ENCODE results near the gene RNU11. TPM values are rescaled to one million over a fixed set of nuclear protein-coding genes. Genes with fewer than 3 reads are reported as not detected.

RNU11 gene
- not detected for polyA plus RNA-seq (ENCODE audit: low read depth in 6 of 6)

GRCh38 chr1:28648474-28649198 is at the start of gene RNU11:
Gene RNU11, plus strand, starts transcription at chr1:28648600.
- Mint-ChIP-seq H3K27ac (peak within 1 kb of the TSS; percentile 99 to 100 (median 100)), H3K36me3 (no peaks in the 10 kb centered on the region), H3K27me3 (no peaks in the 10 kb centered on the region), H3K9me3 (no peaks in the 10 kb centered on the region), H3K4me1 (peaks cover 22 to 34% (median 31%) of the 10 kb centered on the region in 3 donors), H3K4me3 (peak within 1 kb of the TSS; percentile 79 to 94 (median 92))
- ATAC-seq (ENCODE audit: low read depth in 2 of 2): peak; percentile 61 to 71
- DNase-seq: peak; percentile 93

DNA sequence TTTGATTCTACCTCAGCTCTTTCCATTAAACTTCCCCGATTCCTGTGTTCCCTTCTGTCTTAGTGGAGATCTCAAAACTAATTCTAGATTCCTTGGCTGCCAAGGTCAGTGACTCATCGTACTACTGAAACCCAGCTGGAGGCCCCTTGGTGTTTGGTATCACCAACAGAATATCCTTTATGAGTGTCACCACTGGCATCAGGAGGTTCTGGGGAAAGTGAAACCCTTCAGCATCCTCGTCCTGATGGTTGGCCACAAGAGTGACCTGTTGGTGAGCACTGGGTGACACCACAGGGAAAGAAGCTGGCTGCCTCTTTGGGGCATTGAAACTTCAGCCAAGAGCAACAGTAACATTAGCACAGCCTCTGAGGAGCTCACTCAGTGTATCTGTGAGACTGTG is 46.7 kb upstream of the RNU11 start:
- H3K4me3 Mint-ChIP-seq: no peak overlapping the region
- DNase-seq: no peak
- no peak overlapping the region for H3K27ac Mint-ChIP-seq
- H3K27me3 Mint-ChIP-seq: no peaks in the 10 kb centered on the region
- no peak for ATAC-seq (ENCODE audit: low read depth in 2 of 2)
- no peaks in the 10 kb centered on the region for H3K4me1 Mint-ChIP-seq
- no peaks in the 10 kb centered on the region for H3K36me3 Mint-ChIP-seq
- no peaks in the 10 kb centered on the region for H3K9me3 Mint-ChIP-seq

DNA sequence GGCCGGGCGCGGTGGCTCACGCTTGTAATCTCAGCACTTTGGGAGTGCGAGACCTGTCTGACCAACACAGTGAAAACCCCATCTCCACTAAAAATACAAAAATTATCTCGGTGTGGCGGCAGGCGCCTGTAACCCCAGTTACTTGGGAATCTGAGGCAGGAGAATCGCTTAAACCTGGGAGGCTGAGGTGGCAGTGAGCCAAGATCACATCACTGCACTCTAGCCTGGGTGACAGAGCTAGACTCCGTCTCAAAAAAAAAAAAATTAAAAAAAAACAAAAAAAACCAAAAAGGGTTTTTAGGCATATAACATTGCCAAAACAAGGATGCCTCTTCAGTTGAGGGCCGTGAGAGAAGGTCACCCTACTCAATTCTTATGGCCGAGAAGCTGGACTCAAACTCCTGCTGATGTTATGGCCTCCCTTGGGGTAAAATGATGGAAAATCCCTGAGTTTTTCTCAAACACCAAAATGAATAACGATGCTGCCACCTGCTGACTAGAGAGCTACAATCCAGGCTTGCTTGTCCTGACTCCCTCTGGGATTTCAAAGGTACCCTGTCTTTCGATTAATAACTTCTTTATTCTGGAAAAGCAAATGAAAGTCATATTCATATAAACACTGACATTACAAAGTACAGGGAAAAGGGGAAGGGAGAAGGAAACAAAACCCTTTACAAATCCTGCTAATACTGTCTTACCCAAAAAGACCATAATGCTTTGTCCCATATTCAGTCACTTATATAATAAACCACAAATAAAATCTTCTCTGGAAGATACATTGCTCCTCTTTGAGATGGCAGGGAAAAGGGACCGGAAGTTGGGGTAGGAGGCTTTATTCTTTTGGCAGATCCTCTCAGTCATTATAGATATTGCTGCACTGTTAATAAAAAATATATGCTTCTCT is 45.6 kb upstream of the RNU11 start:
- DNase-seq (no peak), ATAC-seq (ENCODE audit: low read depth in 2 of 2) (no peak)
- no peaks in the 10 kb centered on the region for H3K27me3 Mint-ChIP-seq
- no peaks in the 10 kb centered on the region for H3K36me3 Mint-ChIP-seq
- peak overlapping the region in 2 of 6 donors; percentile 44 to 47 for H3K27ac Mint-ChIP-seq
- no peaks in the 10 kb centered on the region for H3K4me1 Mint-ChIP-seq
- no peaks in the 10 kb centered on the region for H3K9me3 Mint-ChIP-seq
- no peak overlapping the region for H3K4me3 Mint-ChIP-seq

DNA sequence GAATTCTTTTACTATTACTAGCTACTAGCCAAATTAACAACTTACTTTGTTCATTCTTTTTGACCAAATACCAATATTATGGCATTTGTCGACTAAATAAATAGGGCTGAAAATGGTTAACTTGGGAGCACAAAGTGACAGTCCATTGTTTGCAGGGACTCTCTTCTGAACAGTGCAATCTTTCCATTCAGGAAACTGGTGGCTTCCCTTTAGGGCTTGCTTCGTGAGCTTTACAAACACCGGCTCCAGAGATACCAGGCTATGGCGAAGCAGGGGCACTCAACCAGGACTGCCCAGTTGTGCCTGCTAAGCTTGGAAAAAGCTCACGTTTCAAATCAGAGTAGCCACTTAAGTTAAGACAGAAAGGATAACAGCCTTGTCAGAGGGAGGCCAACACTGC is 44.0 kb upstream of the RNU11 start:
- Mint-ChIP-seq H3K36me3 (no peaks in the 10 kb centered on the region), H3K27me3 (no peaks in the 10 kb centered on the region), H3K9me3 (no peaks in the 10 kb centered on the region), H3K27ac (no peak overlapping the region), H3K4me3 (no peak overlapping the region), H3K4me1 (no peaks in the 10 kb centered on the region)
- ATAC-seq (ENCODE audit: low read depth in 2 of 2) (no peak), DNase-seq (no peak)

GRCh38 chr1:28604962-28605361 is 43.4 kb upstream of the RNU11 start:
- no peak for DNase-seq
- Mint-ChIP-seq H3K4me3 (no peak overlapping the region), H3K9me3 (no peaks in the 10 kb centered on the region), H3K27me3 (no peaks in the 10 kb centered on the region), H3K27ac (no peak overlapping the region), H3K4me1 (no peaks in the 10 kb centered on the region), H3K36me3 (no peaks in the 10 kb centered on the region)
- no peak for ATAC-seq (ENCODE audit: low read depth in 2 of 2)

- Mint-ChIP-seq H3K27ac (no peak overlapping the region), H3K9me3 (no peaks in the 10 kb centered on the region), H3K36me3 (peaks cover 6 to 9% of the 10 kb centered on the region in 2 donors), H3K27me3 (no peaks in the 10 kb centered on the region), H3K4me3 (peak overlapping the region in 1 of 8 donors; percentile 21), H3K4me1 (no peaks in the 10 kb centered on the region)
- ATAC-seq (ENCODE audit: low read depth in 2 of 2): no peak
- DNase-seq: no peak
Measured at GRCh38 chr1:28606771-28607170, 41.6 kb upstream of the RNU11 start.

DNA sequence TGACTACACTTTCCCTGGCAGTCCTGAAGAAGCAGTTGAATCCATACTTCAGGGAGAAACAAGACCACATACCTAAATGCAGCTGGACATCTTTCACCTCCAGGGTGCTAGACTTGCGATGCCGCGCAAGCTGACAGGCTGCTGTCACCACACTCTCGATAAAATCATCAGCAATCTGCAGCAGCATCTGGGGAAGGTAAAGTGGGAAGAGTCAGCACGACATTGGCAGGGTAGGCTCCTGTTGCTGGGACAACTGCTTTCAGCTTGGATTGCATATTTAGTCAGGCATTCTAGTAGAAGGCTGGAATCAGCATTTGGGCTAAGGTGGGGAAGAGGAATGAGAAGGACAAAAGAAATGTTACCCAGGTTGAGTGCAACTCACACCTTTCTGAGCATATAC is 35.2 kb upstream of the RNU11 start:
- H3K36me3 Mint-ChIP-seq: peaks cover 17 to 23% of the 10 kb centered on the region in 2 donors
- H3K9me3 Mint-ChIP-seq: no peaks in the 10 kb centered on the region
- H3K4me1 Mint-ChIP-seq: peaks cover 0 to 4% (median 0%) of the 10 kb centered on the region in 3 donors
- peak overlapping the region in 1 of 6 donors; percentile 39 for H3K27ac Mint-ChIP-seq
- no peaks in the 10 kb centered on the region for H3K27me3 Mint-ChIP-seq
- DNase-seq: no peak
- no peak for ATAC-seq (ENCODE audit: low read depth in 2 of 2)
- H3K4me3 Mint-ChIP-seq: no peak overlapping the region

DNA sequence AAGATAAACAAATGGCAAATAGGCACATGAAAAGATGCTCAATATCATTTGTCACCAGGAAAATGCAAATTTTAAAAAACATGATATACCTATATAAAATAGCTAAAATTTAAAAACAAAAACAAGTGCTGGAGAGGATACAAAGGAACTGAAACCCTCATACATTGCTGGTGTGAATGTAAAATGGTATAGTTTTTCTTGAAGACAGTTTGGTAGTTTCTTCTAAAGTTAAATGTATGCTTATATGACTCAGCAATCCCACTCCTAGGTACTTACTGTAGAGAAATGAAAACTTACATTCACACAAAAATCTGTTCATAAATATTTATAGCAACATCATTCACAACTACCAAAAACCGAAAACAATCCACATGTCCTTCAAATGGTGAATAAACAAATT is 16.7 kb upstream of the RNU11 start:
- no peak for ATAC-seq (ENCODE audit: low read depth in 2 of 2)
- Mint-ChIP-seq H3K9me3 (no peaks in the 10 kb centered on the region), H3K4me3 (no peak overlapping the region), H3K4me1 (peaks cover 3 to 22% (median 10%) of the 10 kb centered on the region in 3 donors), H3K27me3 (no peaks in the 10 kb centered on the region), H3K27ac (peak overlapping the region in 3 of 6 donors; percentile 37 to 54 (median 50)), H3K36me3 (no peaks in the 10 kb centered on the region)
- no peak for DNase-seq

GRCh38 chr1:28632560-28632959 is 15.8 kb upstream of the RNU11 start:
- peak overlapping the region in 1 of 6 donors; percentile 37 for H3K27ac Mint-ChIP-seq
- ATAC-seq (ENCODE audit: low read depth in 2 of 2) (no peak), DNase-seq (no peak)
- H3K27me3 Mint-ChIP-seq: no peaks in the 10 kb centered on the region
- peaks cover 3 to 22% (median 10%) of the 10 kb centered on the region in 3 donors for H3K4me1 Mint-ChIP-seq
- H3K9me3 Mint-ChIP-seq: no peaks in the 10 kb centered on the region
- no peaks in the 10 kb centered on the region for H3K36me3 Mint-ChIP-seq
- H3K4me3 Mint-ChIP-seq: no peak overlapping the region

DNA sequence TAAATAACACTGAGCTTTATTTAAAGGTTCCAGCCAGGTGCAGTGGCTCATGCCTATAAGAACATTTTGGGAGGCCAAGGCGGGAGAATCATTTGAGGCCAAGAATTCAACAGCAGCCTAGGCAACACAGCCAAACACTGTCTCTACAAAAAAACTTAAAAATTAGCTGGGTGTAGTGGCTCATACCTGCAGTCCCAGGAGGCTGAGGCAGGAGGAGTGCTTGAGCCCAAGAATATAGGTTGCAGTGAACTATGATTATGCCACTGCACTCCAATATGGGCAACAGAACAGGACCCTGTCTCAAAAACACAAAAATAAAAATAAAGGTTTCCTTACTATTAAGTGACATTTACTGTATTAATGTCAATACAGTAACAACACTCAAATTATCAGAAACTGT is 7.6 kb upstream of the RNU11 start:
- no peak for ATAC-seq (ENCODE audit: low read depth in 2 of 2)
- Mint-ChIP-seq H3K4me3 (peak overlapping the region; percentile 9 to 100 (median 83)), H3K27me3 (no peaks in the 10 kb centered on the region), H3K27ac (peak overlapping the region in 3 of 6 donors; percentile 33 to 68 (median 67)), H3K4me1 (peaks cover 28 to 54% (median 33%) of the 10 kb centered on the region in 3 donors), H3K36me3 (no peaks in the 10 kb centered on the region), H3K9me3 (no peaks in the 10 kb centered on the region)
- no peak for DNase-seq

GRCh38 chr1:28642056-28642846 is 6.1 kb upstream of the RNU11 start:
- H3K9me3 Mint-ChIP-seq: no peaks in the 10 kb centered on the region
- ATAC-seq (ENCODE audit: low read depth in 2 of 2) (no peak), DNase-seq (no peak)
- H3K36me3 Mint-ChIP-seq: no peaks in the 10 kb centered on the region
- H3K4me3 Mint-ChIP-seq: peak overlapping the region; percentile 93 to 100 (median 98)
- no peaks in the 10 kb centered on the region for H3K27me3 Mint-ChIP-seq
- H3K4me1 Mint-ChIP-seq: peaks cover 28 to 53% (median 37%) of the 10 kb centered on the region in 3 donors
- H3K27ac Mint-ChIP-seq: peak overlapping the region; percentile 97 to 100 (median 99)

- H3K27me3 Mint-ChIP-seq: no peaks in the 10 kb centered on the region
- peaks cover 31 to 61% (median 41%) of the 10 kb centered on the region in 3 donors for H3K4me1 Mint-ChIP-seq
Measured at GRCh38 chr1:28642847-28643635, 5.4 kb upstream of the RNU11 start, which contains the start of gene TAF12. Gene TAF12, minus strand, starts transcription at chr1:28643067. Its CDS starts 20,986 bp downstream, at chr1:28622081.

More at GRCh38 chr1:28642847-28643635, 5.4 kb upstream of the RNU11 start, which contains the start of gene TAF12:
- DNase-seq: peak; percentile 86
- Mint-ChIP-seq H3K27ac (peak within 1 kb of the TSS; percentile 97 to 100 (median 99)), H3K36me3 (no peaks in the 10 kb centered on the region), H3K4me3 (peak within 1 kb of the TSS; percentile 93 to 100 (median 98)), H3K9me3 (no peaks in the 10 kb centered on the region)
- peak; percentile 78 to 81 for ATAC-seq (ENCODE audit: low read depth in 2 of 2)
